IMR-90 (cell line): Measurements from ENCODE around the gene PIGN. TPM values are rescaled to one million over a fixed set of nuclear protein-coding genes. Genes with fewer than 3 reads are reported as not detected.

Experiments used
- ATAC-seq: fragments of 200-7000 bp; cut with Tn5 transposase; 2 replicates; pipeline ENCODE4 v1.9.1; 2020; ENCODE audit warnings: low read depth, mild to moderate bottlenecking, moderate library complexity
- BruUV-seq: library from RNA; stranded (reverse); fragments of 400-500 nt; replicated peaks from 2 replicates; lab custom pipeline; 2021; lab: Mats Ljungman, UMichigan
- CTCF ChIA-PET: fragments of 300-600 bp; formaldehyde crosslinking; extraction: SDS; loops from one replicate; lab custom pipeline; 2021; ENCODE audit warnings: antibody characterized with exemption; lab: Yijun Ruan, JAX
- POLR2A ChIA-PET: fragments of 300-600 bp; sonication (Branson Sonifier 250); formaldehyde crosslinking; loops from one replicate; lab custom pipeline; 2022; ENCODE audit warnings: antibody characterized with exemption; ENCODE audit not compliant: unreplicated experiment; lab: Charles Lee
- DNase-seq: peaks from one replicate; pipeline ENCODE4 v3.0.0; 2013
- H2AFZ ChIP-seq: replicated peaks from 2 replicates; pipeline ENCODE3; 2013; ENCODE audit warnings: low read length, mild to moderate bottlenecking; ENCODE audit not compliant: poor library complexity
- H2AK5ac ChIP-seq: 2 replicates; pipeline ENCODE4 v1.6.1; 2013; ENCODE audit warnings: low read depth, low read length, inconsistent platforms
- H2AK9ac ChIP-seq: replicated peaks from 2 replicates; pipeline ENCODE3; 2013; ENCODE audit warnings: mild to moderate bottlenecking, low read depth, low read length, moderate library complexity; ENCODE audit not compliant: poor library complexity
- H2BK120ac ChIP-seq: 2 replicates; pipeline ENCODE4 v1.6.1; 2013; ENCODE audit warnings: low read depth, low read length, inconsistent platforms
- H2BK15ac ChIP-seq: 3 replicates; pipeline ENCODE4 v1.6.1; 2013; ENCODE audit warnings: low read depth, low read length, inconsistent platforms
- H2BK20ac ChIP-seq: 2 replicates; pipeline ENCODE4 v1.6.1; 2013; ENCODE audit warnings: low read depth, mild to moderate bottlenecking, inconsistent platforms, low read length, moderate library complexity
- H2BK5ac ChIP-seq: 2 replicates; pipeline ENCODE4 v1.6.1; 2013; ENCODE audit warnings: mild to moderate bottlenecking, low read depth, low read length, inconsistent platforms; ENCODE audit not compliant: poor library complexity, severe bottlenecking
- H3K14ac ChIP-seq: replicated peaks from 2 replicates; pipeline ENCODE4 v1.6.1; 2013; ENCODE audit warnings: low read depth, low read length, inconsistent platforms
- H3K18ac ChIP-seq: 2 replicates; pipeline ENCODE4 v1.6.1; 2013; ENCODE audit warnings: low read depth, low read length, control low read depth
- H3K23ac ChIP-seq: 2 replicates; pipeline ENCODE4 v1.6.1; 2013; ENCODE audit warnings: low read depth, low read length, inconsistent platforms
- H3K27ac ChIP-seq: 2 replicates; pipeline ENCODE4 v1.5.1; 2013; ENCODE audit warnings: mild to moderate bottlenecking, control low read depth, low read length; ENCODE audit not compliant: insufficient read depth
- H3K27me3 ChIP-seq: 2 replicates; pipeline ENCODE4 v1.6.1; 2013; ENCODE audit warnings: low read length; ENCODE audit not compliant: control insufficient read depth, insufficient read depth
- H3K36me3 ChIP-seq: 2 replicates; pipeline ENCODE4 v1.6.1; 2013; ENCODE audit warnings: low read length, mixed read lengths; ENCODE audit not compliant: control insufficient read depth, insufficient read depth
- H3K4ac ChIP-seq: 2 replicates; pipeline ENCODE4 v1.6.1; 2013; ENCODE audit warnings: low read depth, low read length, inconsistent platforms
- H3K4me1 ChIP-seq: 2 replicates; pipeline ENCODE4 v1.6.1; 2013; ENCODE audit warnings: low read length, mixed read lengths; ENCODE audit not compliant: control insufficient read depth, insufficient read depth
- H3K4me2 ChIP-seq: 2 replicates; pipeline ENCODE4 v1.6.1; 2013; ENCODE audit warnings: low read depth, mild to moderate bottlenecking, control low read depth, low read length, moderate library complexity
- H3K4me3 ChIP-seq: 2 replicates; pipeline ENCODE4 v1.5.1; 2013; ENCODE audit warnings: low read depth, mild to moderate bottlenecking, control low read depth, low read length, moderate library complexity; ENCODE audit not compliant: insufficient read depth
- H3K56ac ChIP-seq: 2 replicates; pipeline ENCODE4 v1.6.1; 2013; ENCODE audit warnings: low read length, inconsistent platforms; ENCODE audit not compliant: insufficient read depth; ENCODE audit errors: extremely low read depth
- H3K79me1 ChIP-seq, 2 experiments: 2 replicates each; pipeline ENCODE4 v1.6.1; 2013; ENCODE audit warnings: low read length in 2 of 2, inconsistent platforms in 1 of 2, low read depth in 1 of 2
- H3K9ac ChIP-seq: 2 replicates; pipeline ENCODE4 v1.6.1; 2013; ENCODE audit warnings: low read depth, low read length, control low read depth
- H3K9me1 ChIP-seq: 2 replicates; pipeline ENCODE4 v1.6.1; 2013; ENCODE audit warnings: low read length, inconsistent platforms; ENCODE audit not compliant: insufficient read depth
- H3K9me3 ChIP-seq: 2 replicates; pipeline ENCODE4 v1.6.1; 2013; ENCODE audit warnings: low read length; ENCODE audit not compliant: control insufficient read depth, insufficient read depth
- H4K20me1 ChIP-seq: 2 replicates; pipeline ENCODE4 v1.6.1; 2013; ENCODE audit warnings: low read length, inconsistent platforms; ENCODE audit not compliant: insufficient read depth
- H4K5ac ChIP-seq: 2 replicates; pipeline ENCODE4 v1.6.1; 2013; ENCODE audit warnings: mild to moderate bottlenecking, low read depth, low read length, control low read depth
- H4K8ac ChIP-seq, 2 experiments: 2 replicates each; pipeline ENCODE4 v1.6.1; 2013; ENCODE audit warnings: low read depth in 2 of 2, low read length in 2 of 2, control low read depth in 1 of 2, inconsistent platforms in 1 of 2
- H4K91ac ChIP-seq: 2 replicates; pipeline ENCODE4 v1.6.1; 2013; ENCODE audit warnings: low read depth, low read length, inconsistent platforms; ENCODE audit not compliant: insufficient read depth
- CEBPB ChIP-seq: IDR thresholded peaks from 2 replicates; pipeline ENCODE4 v1.6.1; 2012; ENCODE audit warnings: low read depth, low read length, improper control_type of control experiment
- CHD1 ChIP-seq: IDR thresholded peaks from 2 replicates; pipeline ENCODE4 v1.6.1; 2012; ENCODE audit warnings: low read depth, low read length, improper control_type of control experiment
- FOS ChIP-seq: fragments of 150-350 bp; IDR thresholded peaks from 2 replicates; pipeline ENCODE4 v1.6.1; 2016; ENCODE audit warnings: low read depth, low read length
- MAFK ChIP-seq: IDR thresholded peaks from 2 replicates; pipeline ENCODE4 v1.6.1; 2012; ENCODE audit warnings: low read depth, low read length, improper control_type of control experiment
- MAZ ChIP-seq: IDR thresholded peaks from 2 replicates; pipeline ENCODE4 v1.6.1; 2012; ENCODE audit warnings: low read depth, mild to moderate bottlenecking, low read length, improper control_type of control experiment, moderate library complexity, borderline replicate concordance
- MXI1 ChIP-seq: IDR thresholded peaks from 2 replicates; pipeline ENCODE4 v1.6.1; 2012; ENCODE audit warnings: low read depth, mild to moderate bottlenecking, low read length, moderate library complexity, borderline replicate concordance
- POLR2A ChIP-seq: IDR thresholded peaks from 2 replicates; pipeline ENCODE4 v1.6.1; 2012; ENCODE audit warnings: mild to moderate bottlenecking, low read depth, low read length
- RAD21 ChIP-seq: IDR thresholded peaks from 2 replicates; pipeline ENCODE4 v1.6.1; 2012; ENCODE audit warnings: low read length, improper control_type of control experiment
- RCOR1 ChIP-seq: IDR thresholded peaks from 2 replicates; pipeline ENCODE4 v1.6.1; 2012; ENCODE audit warnings: mild to moderate bottlenecking, low read length, improper control_type of control experiment; ENCODE audit not compliant: insufficient replicate concordance
- SMC3 ChIP-seq: fragments of 150-350 bp; IDR thresholded peaks from 2 replicates; pipeline ENCODE4 v1.6.1; 2016; ENCODE audit warnings: low read depth, mild to moderate bottlenecking, antibody characterized with exemption, low read length, moderate library complexity
- WGBS, 2 experiments: methylation state at CpG; one replicate each; pipeline versions ENCODE4 v1.1.5 to v1.1.7; 2013; ENCODE audit warnings: missing lambda C conversion rate in 2 of 2; ENCODE audit not compliant: insufficient read length in 1 of 2; ENCODE audit errors: extremely low coverage in 2 of 2; 5-methylcytosine and 5-hydroxymethylcytosine counted together
- dilution Hi-C: fragments of 300-500 bp; cut with HindIII; formaldehyde crosslinking; loops from one replicate; pipeline ENCODE4 v1.14.3; 2018; ENCODE audit warnings: low sequenced_read_pairs; ENCODE audit not compliant: unreplicated experiment
- in situ Hi-C: fragments of 300-500 bp; cut with MboI; formaldehyde crosslinking; loops from 3 replicates; pipeline ENCODE4 v1.14.3; 2019; ENCODE audit warnings: low sequenced_read_pairs, inconsistent platforms, mixed read lengths
- intact Hi-C: fragments of 100-400 bp; cut with micrococcal nuclease; formaldehyde crosslinking; loops from 2 replicates; pipeline ENCODE4 v1.10.0; 2022
- polyA plus RNA-seq, 3 experiments: library from polyadenylated mRNA; depleted of rRNA; stranded (reverse); fragments of >200 nt; gene quantifications; 2 replicates each; pipeline ENCODE4 v1.2.3, GENCODE V29; 2012; ENCODE audit warnings: low replicate concordance in 1 of 3
- total RNA-seq: library from RNA; depleted of rRNA; stranded (reverse); fragments of >200 nt; gene quantifications from 2 replicates; pipeline ENCODE4 v1.2.3, GENCODE V29; 2012
- TF ChIP-seq, protein P1 (sequence below): fragments of 150-350 bp; IDR thresholded peaks from 2 replicates; pipeline ENCODE4 v1.6.1; 2017; ENCODE audit warnings: mild to moderate bottlenecking, antibody characterized with exemption, low read length, low read depth
- TF ChIP-seq, protein P2 (sequence below): fragments of 150-350 bp; IDR thresholded peaks from 2 replicates; pipeline ENCODE4 v1.6.1; 2016; ENCODE audit warnings: low read depth, mild to moderate bottlenecking, low read length, moderate library complexity, borderline replicate concordance

Gene PIGN
- total and polyA plus RNA-seq, 2 of the 4 experiments (the other 2 are of a cell fraction), result 9.0 to 17.9 TPM

DNA sequence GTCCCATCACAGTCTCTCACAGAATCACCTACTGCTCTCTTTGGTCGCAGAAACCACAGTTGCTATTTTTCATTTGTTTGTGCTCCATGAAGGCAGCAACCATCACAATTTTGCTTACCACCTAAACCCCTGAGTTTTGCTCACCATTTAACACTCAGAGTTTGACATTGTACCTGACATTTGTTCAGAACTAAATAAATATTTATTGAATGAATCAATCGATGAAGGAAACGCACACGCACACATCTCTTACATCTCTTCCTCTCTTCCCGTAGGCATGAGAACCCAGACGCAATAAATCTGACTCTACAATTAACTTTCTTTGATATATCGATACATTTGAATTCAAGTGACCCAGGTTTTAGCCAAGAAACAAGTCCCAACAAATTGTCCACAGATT is 188.5 kb downstream of the PIGN start:
- Histone ChIP-seq H2BK20ac (peak overlapping the region; percentile 98), H2BK5ac (peak overlapping the region; percentile 98), H3K4me2 (no peak overlapping the region), H2AFZ (no peak overlapping the region), H3K56ac (peak overlapping the region; percentile 84), H3K9me1 (peaks cover 7% of the 10 kb centered on the region; the same call in 1 of the 2 replicates), H4K91ac (peak overlapping the region; percentile 89), H3K27ac (peak overlapping the region; percentile 65), H3K23ac (peak overlapping the region; percentile 77; the same call in 1 of the 2 replicates), H2BK15ac (peak overlapping the region; percentile 96), H3K36me3 (no peaks in the 10 kb centered on the region), H2AK5ac (peak overlapping the region; percentile 89), H3K4me1 (peaks cover 9% of the 10 kb centered on the region), H3K4me3 (no peak overlapping the region), H3K9me3 (peaks cover 7% of the 10 kb centered on the region), H2AK9ac (peak overlapping the region; percentile 21), H3K27me3 (no peaks in the 10 kb centered on the region), H3K14ac (peak overlapping the region; percentile 95), H4K5ac (peak overlapping the region; percentile 97), H4K20me1 (no peaks in the 10 kb centered on the region), H3K79me1 (no peaks in the 10 kb centered on the region), H3K9ac (no peak overlapping the region), H3K18ac (peak overlapping the region; percentile 89), H4K8ac (peak overlapping the region; percentile 86 to 89), H3K4ac (peak overlapping the region; percentile 97), H2BK120ac (peak overlapping the region; percentile 97)
- in situ Hi-C loops (no loop called here), dilution Hi-C loops (no loop called here), intact Hi-C loops (no loop called here)
- WGBS, 2 experiments, result 94% methylated on average over 7 of the region's 7 CpGs; no CpG with 5 or more reads in 1 of the 2 experiments
- ATAC-seq (no peak), DNase-seq (no peak)
- ChIA-PET CTCF (interaction anchor here (0.6 kb wide), 1 partner anchor 116 kb away, joined by 3 read pairs; no protein-coding TSS in a partner anchor), POLR2A (no interaction called here)
- TF ChIP-seq, protein P1, sequence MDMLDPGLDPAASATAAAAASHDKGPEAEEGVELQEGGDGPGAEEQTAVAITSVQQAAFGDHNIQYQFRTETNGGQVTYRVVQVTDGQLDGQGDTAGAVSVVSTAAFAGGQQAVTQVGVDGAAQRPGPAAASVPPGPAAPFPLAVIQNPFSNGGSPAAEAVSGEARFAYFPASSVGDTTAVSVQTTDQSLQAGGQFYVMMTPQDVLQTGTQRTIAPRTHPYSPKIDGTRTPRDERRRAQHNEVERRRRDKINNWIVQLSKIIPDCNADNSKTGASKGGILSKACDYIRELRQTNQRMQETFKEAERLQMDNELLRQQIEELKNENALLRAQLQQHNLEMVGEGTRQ, result no peak
- TF ChIP-seq POLR2A (no peak), CHD1 (no peak), RAD21 (no peak), MXI1 (no peak), CEBPB (no peak), MAFK (no peak), FOS (no peak), MAZ (no peak), RCOR1 (no peak), SMC3 (no peak)
- TF ChIP-seq, protein P2, sequence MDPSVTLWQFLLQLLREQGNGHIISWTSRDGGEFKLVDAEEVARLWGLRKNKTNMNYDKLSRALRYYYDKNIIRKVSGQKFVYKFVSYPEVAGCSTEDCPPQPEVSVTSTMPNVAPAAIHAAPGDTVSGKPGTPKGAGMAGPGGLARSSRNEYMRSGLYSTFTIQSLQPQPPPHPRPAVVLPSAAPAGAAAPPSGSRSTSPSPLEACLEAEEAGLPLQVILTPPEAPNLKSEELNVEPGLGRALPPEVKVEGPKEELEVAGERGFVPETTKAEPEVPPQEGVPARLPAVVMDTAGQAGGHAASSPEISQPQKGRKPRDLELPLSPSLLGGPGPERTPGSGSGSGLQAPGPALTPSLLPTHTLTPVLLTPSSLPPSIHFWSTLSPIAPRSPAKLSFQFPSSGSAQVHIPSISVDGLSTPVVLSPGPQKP, result no peak
- no TSS peak for BruUV-seq
